Nephron (organoid): Measurements from ENCODE around the gene TDRD7.

ENCODE experiments used
- H3K27ac Mint-ChIP-seq, 3 experiments: 2 replicates each; pipeline ENCODE4 v1.8.0; 2020; ENCODE audit warnings: mixed read lengths in 3 of 3, mild to moderate bottlenecking in 2 of 3, moderate library complexity in 1 of 3
- H3K27me3 Mint-ChIP-seq: 2 replicates; pipeline ENCODE4 v1.8.0; 2021; ENCODE audit warnings: low read depth, mild to moderate bottlenecking, moderate library complexity, mixed read lengths
- H3K36me3 Mint-ChIP-seq: 2 replicates; pipeline ENCODE4 v1.8.0; 2020; ENCODE audit warnings: low read depth, mixed read lengths
- H3K4me1 Mint-ChIP-seq: 2 replicates; pipeline ENCODE4 v1.8.0; 2020; ENCODE audit warnings: mixed read lengths
- H3K4me3 Mint-ChIP-seq, 3 experiments: 2 replicates each; pipeline ENCODE4 v1.8.0; 2020; ENCODE audit warnings: mild to moderate bottlenecking in 3 of 3, mixed read lengths in 3 of 3, moderate library complexity in 2 of 3
- H3K9me3 Mint-ChIP-seq: 2 replicates; pipeline ENCODE4 v1.8.0; 2020; ENCODE audit warnings: mixed read lengths
- TF ChIP-seq, protein P1 (sequence below), 3 experiments: fragments of 200-600 bp; sonication (generic); IDR thresholded peaks; one replicate each; pipeline ENCODE4 v1.5.0; 2021; ENCODE audit warnings: antibody characterized with exemption in 3 of 3; ENCODE audit not compliant: unreplicated experiment in 3 of 3

The TDRD7 gene

DNA sequence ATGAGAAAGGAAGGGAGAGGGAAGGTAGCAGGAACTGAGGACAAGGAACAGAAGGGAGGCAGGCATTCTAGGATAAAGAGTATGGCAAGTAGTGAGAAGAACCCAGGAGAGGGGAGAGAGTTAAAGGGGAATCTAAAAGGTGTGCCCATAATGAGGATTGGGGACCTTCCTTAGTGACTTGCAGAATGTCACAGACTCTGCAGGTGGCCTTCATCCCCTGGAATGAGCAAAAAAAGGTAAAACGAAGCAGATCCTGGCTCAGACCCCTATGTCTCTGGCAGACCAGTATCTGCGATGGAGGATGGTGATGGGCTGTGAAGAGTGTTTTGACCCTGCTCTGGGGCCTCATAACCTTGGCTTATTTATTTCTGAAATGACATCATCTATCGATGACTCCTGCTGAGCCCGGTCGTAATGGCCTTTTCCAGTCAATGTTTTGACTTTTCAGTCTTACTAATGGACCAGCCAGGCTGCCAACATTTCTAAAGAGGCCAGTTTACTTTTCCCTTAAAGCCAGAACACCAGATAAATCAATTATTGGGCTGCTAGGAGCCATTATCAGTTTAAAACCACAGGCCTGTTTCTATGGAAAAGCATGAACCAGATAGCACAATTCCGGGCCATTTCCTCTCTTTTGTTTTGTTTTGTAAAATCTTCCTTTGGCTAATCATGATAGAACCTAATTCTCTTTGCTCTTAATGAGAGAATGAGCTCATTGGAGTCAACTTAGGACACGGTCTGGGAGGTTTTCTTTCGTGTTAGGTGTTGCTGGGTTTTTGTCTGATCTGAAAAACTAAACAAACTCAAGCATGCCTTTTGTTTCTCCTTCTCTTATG, 92.7 kb downstream of the TDRD7 start:
- Mint-ChIP-seq H3K36me3 (no peaks in the 10 kb centered on the region), H3K9me3 (peaks cover 7% of the 10 kb centered on the region), H3K27me3 (peaks cover 31% of the 10 kb centered on the region), H3K4me3 (no peak overlapping the region), H3K4me1 (peaks cover 8% of the 10 kb centered on the region), H3K27ac (no peak overlapping the region)
- TF ChIP-seq, protein P1, sequence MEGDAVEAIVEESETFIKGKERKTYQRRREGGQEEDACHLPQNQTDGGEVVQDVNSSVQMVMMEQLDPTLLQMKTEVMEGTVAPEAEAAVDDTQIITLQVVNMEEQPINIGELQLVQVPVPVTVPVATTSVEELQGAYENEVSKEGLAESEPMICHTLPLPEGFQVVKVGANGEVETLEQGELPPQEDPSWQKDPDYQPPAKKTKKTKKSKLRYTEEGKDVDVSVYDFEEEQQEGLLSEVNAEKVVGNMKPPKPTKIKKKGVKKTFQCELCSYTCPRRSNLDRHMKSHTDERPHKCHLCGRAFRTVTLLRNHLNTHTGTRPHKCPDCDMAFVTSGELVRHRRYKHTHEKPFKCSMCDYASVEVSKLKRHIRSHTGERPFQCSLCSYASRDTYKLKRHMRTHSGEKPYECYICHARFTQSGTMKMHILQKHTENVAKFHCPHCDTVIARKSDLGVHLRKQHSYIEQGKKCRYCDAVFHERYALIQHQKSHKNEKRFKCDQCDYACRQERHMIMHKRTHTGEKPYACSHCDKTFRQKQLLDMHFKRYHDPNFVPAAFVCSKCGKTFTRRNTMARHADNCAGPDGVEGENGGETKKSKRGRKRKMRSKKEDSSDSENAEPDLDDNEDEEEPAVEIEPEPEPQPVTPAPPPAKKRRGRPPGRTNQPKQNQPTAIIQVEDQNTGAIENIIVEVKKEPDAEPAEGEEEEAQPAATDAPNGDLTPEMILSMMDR (IDR thresholded peaks at IDR 0.05; ENCODE audit: unreplicated experiment in 3 of 3): no peak

DNA sequence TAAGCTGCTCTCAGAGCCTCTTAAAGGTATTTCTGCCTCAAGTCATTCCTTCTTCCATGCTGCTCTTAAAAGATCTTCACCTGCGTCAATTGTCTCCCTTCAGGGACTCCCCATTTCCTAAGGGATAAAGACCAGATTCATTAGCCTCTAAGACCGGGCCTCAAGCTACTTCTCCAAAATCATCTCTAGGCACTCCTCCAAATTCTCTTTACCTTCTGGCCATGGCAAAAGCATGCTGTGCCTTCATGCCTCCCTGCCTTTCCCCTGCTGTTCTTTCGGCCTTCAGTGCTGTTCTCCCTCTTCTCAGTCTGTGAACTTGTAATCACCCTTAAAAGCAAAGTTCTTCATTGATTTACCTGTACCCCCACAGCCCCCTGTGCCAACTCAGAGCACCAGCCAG, 93.9 kb downstream of the TDRD7 start:
- Mint-ChIP-seq H3K4me3 (no peak overlapping the region), H3K27ac (no peak overlapping the region), H3K27me3 (peaks cover 19% of the 10 kb centered on the region), H3K9me3 (peaks cover 2% of the 10 kb centered on the region), H3K4me1 (peaks cover 8% of the 10 kb centered on the region), H3K36me3 (no peaks in the 10 kb centered on the region)
- TF ChIP-seq, protein P1 (IDR thresholded peaks at IDR 0.05; ENCODE audit: unreplicated experiment in 3 of 3): no peak

DNA sequence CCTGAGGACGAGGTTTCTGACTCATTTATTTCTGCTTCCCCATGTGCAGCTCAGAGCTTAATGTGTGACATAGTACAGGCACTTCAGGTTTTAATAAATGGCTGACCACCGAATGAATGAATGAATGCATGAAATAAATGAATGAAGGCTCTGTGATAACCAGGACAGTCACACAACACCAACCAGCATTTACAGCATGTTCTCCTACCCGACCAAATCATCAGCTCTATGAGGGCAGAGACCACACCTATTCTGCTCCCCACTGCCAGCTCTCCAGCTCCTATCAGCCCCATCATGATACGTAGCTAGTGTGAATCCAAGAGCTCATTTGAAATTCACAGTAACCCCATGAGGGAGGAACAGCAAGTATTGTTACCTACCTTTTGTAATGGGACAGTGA, 94.4 kb downstream of the TDRD7 start:
- TF ChIP-seq, protein P1 (IDR thresholded peaks at IDR 0.05; ENCODE audit: unreplicated experiment in 3 of 3): no peak
- H3K9me3 Mint-ChIP-seq: no peaks in the 10 kb centered on the region
- H3K27ac Mint-ChIP-seq: no peak overlapping the region
- H3K36me3 Mint-ChIP-seq: no peaks in the 10 kb centered on the region
- H3K4me1 Mint-ChIP-seq: peaks cover 8% of the 10 kb centered on the region
- peaks cover 18% of the 10 kb centered on the region for H3K27me3 Mint-ChIP-seq
- H3K4me3 Mint-ChIP-seq: no peak overlapping the region

DNA sequence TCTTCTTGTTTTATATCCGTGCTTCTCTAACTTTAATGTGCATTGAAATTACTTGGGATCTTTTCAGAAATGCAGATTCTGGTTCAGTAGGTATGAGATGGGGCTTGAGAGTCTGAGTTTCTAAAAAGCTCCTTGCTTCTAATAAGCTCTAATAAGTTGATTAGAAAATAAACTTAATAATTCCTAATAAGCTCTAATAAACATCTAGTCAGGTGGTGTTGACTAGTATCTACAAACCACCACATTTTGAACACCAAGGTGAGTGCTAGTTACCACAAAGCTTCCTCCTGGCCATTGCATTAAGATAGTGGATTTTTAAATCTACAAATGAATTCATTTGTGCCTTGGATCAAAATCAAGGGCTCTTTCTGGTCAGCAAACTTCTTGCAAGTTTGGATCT, 94.9 kb downstream of the TDRD7 start:
- TF ChIP-seq, protein P1 (IDR thresholded peaks at IDR 0.05; ENCODE audit: unreplicated experiment in 3 of 3): no peak
- H3K27me3 Mint-ChIP-seq: peaks cover 20% of the 10 kb centered on the region
- H3K9me3 Mint-ChIP-seq: no peaks in the 10 kb centered on the region
- no peak overlapping the region for H3K4me3 Mint-ChIP-seq
- no peak overlapping the region for H3K27ac Mint-ChIP-seq
- no peaks in the 10 kb centered on the region for H3K36me3 Mint-ChIP-seq
- H3K4me1 Mint-ChIP-seq: peaks cover 8% of the 10 kb centered on the region

DNA sequence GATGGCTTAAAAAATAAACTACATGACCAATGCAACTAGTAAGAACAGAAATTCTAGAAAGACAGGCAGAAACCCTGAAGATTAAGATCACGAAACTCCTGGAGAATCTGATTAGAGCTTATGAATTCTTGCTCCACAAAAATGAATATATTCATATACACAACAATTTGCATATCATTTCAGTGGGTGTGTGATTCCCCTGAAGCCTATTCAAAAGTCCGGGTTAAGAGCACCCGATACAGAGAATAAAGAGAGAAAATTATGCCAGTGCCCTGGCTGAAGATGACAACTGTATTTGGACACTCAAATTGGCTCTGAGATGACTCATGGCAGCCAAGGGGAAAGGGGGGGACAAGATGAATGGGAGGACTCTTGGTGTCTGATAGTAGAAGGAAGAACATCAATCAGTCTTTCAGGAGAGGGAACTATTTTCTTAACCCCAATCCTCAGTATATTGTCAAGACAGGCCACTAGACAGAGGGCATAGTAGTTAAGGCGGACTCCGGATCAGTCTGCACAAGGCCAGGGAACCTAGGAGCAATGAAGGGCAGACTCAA, 95.6 kb downstream of the TDRD7 start:
- no peaks in the 10 kb centered on the region for H3K36me3 Mint-ChIP-seq
- H3K27me3 Mint-ChIP-seq: peaks cover 20% of the 10 kb centered on the region
- peaks cover 8% of the 10 kb centered on the region for H3K4me1 Mint-ChIP-seq
- H3K27ac Mint-ChIP-seq: no peak overlapping the region
- H3K9me3 Mint-ChIP-seq: no peaks in the 10 kb centered on the region
- TF ChIP-seq, protein P1 (IDR thresholded peaks at IDR 0.05; ENCODE audit: unreplicated experiment in 3 of 3): no peak
- H3K4me3 Mint-ChIP-seq: no peak overlapping the region

DNA sequence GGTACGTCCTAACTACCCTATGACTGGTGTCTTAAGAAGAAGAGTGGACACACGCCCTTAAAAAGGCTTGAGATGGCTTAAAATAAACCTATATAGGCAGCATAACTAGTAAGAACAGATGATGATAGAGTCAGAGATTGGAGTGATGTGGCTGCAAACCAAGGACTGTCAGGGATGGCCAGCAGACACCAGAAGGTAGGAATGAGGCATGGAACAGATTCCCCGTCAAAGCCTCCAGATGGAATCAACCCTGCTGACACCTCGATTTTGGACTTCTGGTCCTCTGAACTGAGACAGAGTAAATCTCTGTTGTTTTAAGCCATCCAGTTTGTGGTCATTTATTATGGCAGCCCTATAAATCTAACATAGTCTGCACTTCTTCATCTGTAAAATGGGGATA, 97.0 kb downstream of the TDRD7 start:
- Mint-ChIP-seq H3K27ac (no peak overlapping the region), H3K4me3 (no peak overlapping the region), H3K9me3 (no peaks in the 10 kb centered on the region), H3K27me3 (peaks cover 20% of the 10 kb centered on the region), H3K4me1 (no peaks in the 10 kb centered on the region), H3K36me3 (no peaks in the 10 kb centered on the region)
- TF ChIP-seq, protein P1 (IDR thresholded peaks at IDR 0.05; ENCODE audit: unreplicated experiment in 3 of 3): no peak
